Measurements from ENCODE around the gene ZMYND19. TPM values are rescaled to one million over a fixed set of nuclear protein-coding genes. Genes with fewer than 3 reads are reported as not detected.

The ZMYND19 gene
- total and polyA plus RNA-seq, 8 donors: 9.4 to 40.6 (median 25.6) TPM

DNA sequence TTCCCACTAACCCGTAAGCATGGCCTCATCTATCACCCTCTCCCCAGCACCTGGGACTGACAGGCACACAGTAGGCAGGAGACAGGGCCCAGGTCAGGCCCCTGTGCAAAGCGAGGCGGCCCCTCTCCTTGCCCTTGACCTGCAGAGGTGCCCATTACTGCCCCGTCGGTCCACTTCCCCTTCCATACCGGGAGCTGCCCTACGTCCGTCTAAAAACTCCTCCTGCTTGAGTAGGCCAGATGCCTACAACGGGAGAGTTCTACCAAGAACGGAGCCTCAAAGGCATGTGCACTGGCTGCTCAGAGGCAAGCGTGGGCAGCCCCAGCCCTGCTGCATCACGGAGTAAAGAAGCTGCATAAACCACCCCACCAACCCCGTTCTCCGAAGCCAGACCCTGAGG, 7.0 kb downstream of the ZMYND19 start:
- WGBS, 5 donors: 85 to 89% (median 87%) methylated on average over 14 of the region's 14 CpGs
- Histone ChIP-seq H3K36me3 (peaks cover 43 to 77% (median 71%) of the 10 kb centered on the region in 4 donors), H3K27me3 (no peaks in the 10 kb centered on the region)

DNA sequence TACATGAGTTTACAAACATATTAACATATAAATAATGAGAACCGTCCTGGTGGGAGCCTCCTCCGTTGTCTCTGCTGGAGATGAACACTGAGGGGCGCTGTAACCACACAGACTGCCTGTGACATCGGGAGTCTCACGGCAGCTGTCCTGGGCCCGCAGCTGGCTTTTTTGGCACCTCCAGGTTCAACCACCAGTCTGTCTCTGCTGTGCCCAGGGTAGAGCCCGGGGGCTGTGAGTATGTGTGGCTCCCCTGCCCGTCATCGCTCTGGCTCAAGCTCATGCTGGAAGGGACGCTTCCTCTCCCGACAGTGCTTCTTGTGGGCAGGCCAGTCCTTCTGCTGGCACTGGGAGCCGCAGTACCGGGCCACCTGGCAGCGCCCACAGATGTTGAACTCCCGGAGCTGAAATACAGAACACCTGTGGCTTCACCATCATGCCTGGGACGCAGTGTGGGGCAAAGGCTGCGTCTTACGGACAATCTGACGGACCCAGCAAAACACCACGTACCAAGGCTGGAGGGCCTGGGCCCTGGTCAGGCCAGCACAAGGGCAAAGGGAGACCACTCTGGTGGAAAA, 7.9 kb downstream of the ZMYND19 start:
- DNase-seq: peak in 1 of 2 donors; percentile 55
- Histone ChIP-seq H3K4me1 (peaks cover 13 to 39% (median 24%) of the 10 kb centered on the region in 4 donors), H3K4me3 (no peak overlapping the region), H3K36me3 (peaks cover 35 to 67% (median 61%) of the 10 kb centered on the region in 4 donors), H3K9me3 (no peaks in the 10 kb centered on the region), H3K27me3 (no peaks in the 10 kb centered on the region), H3K27ac (no peak overlapping the region)
- TF ChIP-seq EP300 (IDR thresholded peaks at IDR 0.05) (no peak), POLR2A (IDR thresholded peaks at IDR 0.05) (no peak), POLR2AphosphoS5 (IDR thresholded peaks at IDR 0.05) (no peak)
- TF ChIP-seq, protein P1, sequence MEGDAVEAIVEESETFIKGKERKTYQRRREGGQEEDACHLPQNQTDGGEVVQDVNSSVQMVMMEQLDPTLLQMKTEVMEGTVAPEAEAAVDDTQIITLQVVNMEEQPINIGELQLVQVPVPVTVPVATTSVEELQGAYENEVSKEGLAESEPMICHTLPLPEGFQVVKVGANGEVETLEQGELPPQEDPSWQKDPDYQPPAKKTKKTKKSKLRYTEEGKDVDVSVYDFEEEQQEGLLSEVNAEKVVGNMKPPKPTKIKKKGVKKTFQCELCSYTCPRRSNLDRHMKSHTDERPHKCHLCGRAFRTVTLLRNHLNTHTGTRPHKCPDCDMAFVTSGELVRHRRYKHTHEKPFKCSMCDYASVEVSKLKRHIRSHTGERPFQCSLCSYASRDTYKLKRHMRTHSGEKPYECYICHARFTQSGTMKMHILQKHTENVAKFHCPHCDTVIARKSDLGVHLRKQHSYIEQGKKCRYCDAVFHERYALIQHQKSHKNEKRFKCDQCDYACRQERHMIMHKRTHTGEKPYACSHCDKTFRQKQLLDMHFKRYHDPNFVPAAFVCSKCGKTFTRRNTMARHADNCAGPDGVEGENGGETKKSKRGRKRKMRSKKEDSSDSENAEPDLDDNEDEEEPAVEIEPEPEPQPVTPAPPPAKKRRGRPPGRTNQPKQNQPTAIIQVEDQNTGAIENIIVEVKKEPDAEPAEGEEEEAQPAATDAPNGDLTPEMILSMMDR (IDR thresholded peaks at IDR 0.05): peak in 2 of 7 experiments; percentile 19 to 25
- WGBS, 5 donors: 74 to 81% (median 76%) methylated on average over 11 to 20 of the region's 20 CpGs
- intact Hi-C loops (cut with DNase I; ENCODE audit: low total_unique reads): no loop called here

More for the DNA sequence above, 7.0 kb downstream of the ZMYND19 start:
- Histone ChIP-seq H3K9me3 (no peaks in the 10 kb centered on the region), H3K4me3 (no peak overlapping the region), H3K4me1 (peaks cover 5 to 33% (median 18%) of the 10 kb centered on the region in 4 donors), H3K27ac (no peak overlapping the region)
- DNase-seq: no peak
- intact Hi-C loops (cut with DNase I; ENCODE audit: low total_unique reads): no loop called here
- TF ChIP-seq EP300 (IDR thresholded peaks at IDR 0.05): no peak
- no peak for TF ChIP-seq POLR2AphosphoS5 (IDR thresholded peaks at IDR 0.05)
- TF ChIP-seq, protein P1 (IDR thresholded peaks at IDR 0.05): no peak
- TF ChIP-seq POLR2A (IDR thresholded peaks at IDR 0.05): no peak

DNA sequence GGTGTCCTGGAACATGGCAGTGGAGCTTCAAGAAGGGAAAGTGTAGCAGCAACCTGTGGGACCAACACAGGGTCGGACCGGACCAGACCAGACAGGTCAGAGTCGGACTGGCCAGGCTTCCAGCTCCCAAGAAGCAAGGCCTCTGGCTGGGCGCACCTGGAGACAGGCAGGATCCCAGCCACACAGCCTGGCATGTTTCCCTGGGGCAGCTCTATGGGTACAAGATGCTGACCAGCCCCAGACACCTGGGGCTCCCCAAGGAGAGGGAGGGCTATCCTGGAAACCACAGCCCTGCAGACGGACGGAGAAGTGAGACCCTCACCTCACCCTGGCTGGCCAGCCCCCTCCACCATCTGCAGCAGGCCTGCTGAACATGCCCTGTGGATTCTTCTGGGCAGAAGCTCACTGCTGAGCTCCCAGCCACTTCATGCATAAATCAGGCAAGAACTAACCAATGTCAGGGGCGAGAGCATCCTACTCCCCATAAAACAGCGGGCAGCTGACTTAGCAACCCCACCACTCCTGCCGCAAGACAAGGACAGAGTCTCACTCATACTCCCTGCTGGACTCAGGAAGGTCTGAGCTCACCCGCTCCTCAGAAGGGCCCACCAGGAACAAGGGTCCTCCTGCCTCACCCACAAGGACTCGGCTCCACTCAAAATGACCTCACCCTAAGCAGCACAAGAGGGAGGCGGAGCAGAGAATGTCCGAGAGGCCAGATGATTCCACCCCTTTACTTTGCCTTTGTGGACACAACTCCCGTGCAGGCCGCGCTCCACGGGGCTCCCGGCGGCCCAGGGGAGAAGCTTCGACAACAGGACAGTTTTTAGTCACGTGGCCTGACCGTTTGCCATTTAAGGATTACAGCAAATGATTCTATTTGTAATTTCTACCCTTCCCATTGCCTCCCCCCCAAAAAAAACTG, 8.7 kb downstream of the ZMYND19 start:
- 83 to 90% (median 89%) methylated on average over 22 of the region's 22 CpGs for WGBS, 5 donors
- H3K4me1 ChIP-seq: peaks cover 21 to 47% (median 31%) of the 10 kb centered on the region in 4 donors
- DNase-seq: no peak
- H3K27me3 ChIP-seq: no peaks in the 10 kb centered on the region
- H3K36me3 ChIP-seq: peaks cover 28 to 59% (median 54%) of the 10 kb centered on the region in 4 donors
- no peak overlapping the region for H3K27ac ChIP-seq
- no peaks in the 10 kb centered on the region for H3K9me3 ChIP-seq
- TF ChIP-seq POLR2A (IDR thresholded peaks at IDR 0.05) (no peak), EP300 (IDR thresholded peaks at IDR 0.05) (no peak), POLR2AphosphoS5 (IDR thresholded peaks at IDR 0.05) (no peak)
- TF ChIP-seq, protein P1 (IDR thresholded peaks at IDR 0.05): no peak
- intact Hi-C loops (cut with DNase I; ENCODE audit: low total_unique reads): no loop called here
- H3K4me3 ChIP-seq: no peak overlapping the region

DNA sequence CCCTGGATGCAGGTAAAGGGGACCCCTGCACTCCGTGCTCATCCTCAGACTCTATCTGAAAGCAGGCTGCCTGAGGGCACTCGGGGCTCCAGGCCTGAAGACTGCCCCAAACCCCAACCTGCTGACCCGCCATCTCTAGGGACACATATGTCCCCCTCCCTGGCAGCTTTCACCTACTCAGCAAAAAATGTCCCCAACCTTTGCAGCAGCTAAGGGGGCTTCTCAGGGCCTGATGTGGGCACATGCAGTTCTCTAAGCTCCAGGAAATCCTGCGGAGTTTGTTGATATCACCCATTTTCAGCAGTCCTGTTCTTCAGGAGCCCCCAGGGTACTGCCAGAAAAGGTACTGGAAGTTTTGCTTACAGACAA, 9.4 kb downstream of the ZMYND19 start:
- no peak for DNase-seq
- H3K27ac ChIP-seq: no peak overlapping the region
- no peak overlapping the region for H3K4me3 ChIP-seq
- peaks cover 28 to 59% (median 53%) of the 10 kb centered on the region in 4 donors for H3K36me3 ChIP-seq
- no peak for TF ChIP-seq POLR2A (IDR thresholded peaks at IDR 0.05)
- TF ChIP-seq, protein P1 (IDR thresholded peaks at IDR 0.05): no peak
- TF ChIP-seq POLR2AphosphoS5 (IDR thresholded peaks at IDR 0.05): no peak
- no peak for TF ChIP-seq EP300 (IDR thresholded peaks at IDR 0.05)
- no peaks in the 10 kb centered on the region for H3K27me3 ChIP-seq
- 92 to 100% (median 97%) methylated on average over 1 to 4 of the region's 4 CpGs for WGBS, 5 donors
- H3K4me1 ChIP-seq: peaks cover 21 to 54% (median 38%) of the 10 kb centered on the region in 4 donors
- no peaks in the 10 kb centered on the region for H3K9me3 ChIP-seq
- intact Hi-C loops (cut with DNase I; ENCODE audit: low total_unique reads): no loop called here

All from stomach (tissue), 9 donors.